DND-41 (cell line): ENCODE measurements around the gene CNOT10.

Source experiments
- CTCF ChIP-seq: IDR thresholded peaks from 2 replicates; pipeline ENCODE4 v1.5.1; 2012; ENCODE audit warnings: borderline replicate concordance, low read length, moderate library complexity, mild to moderate bottlenecking; ENCODE audit not compliant: poor library complexity, severe bottlenecking; ENCODE audit errors: extremely low read depth
- EZH2 ChIP-seq: IDR thresholded peaks from 3 replicates; pipeline ENCODE4 v1.6.1; 2012; ENCODE audit warnings: borderline replicate concordance, low read depth, mild to moderate bottlenecking, moderate library complexity, low read length, inconsistent platforms; ENCODE audit not compliant: severe bottlenecking

DNA sequence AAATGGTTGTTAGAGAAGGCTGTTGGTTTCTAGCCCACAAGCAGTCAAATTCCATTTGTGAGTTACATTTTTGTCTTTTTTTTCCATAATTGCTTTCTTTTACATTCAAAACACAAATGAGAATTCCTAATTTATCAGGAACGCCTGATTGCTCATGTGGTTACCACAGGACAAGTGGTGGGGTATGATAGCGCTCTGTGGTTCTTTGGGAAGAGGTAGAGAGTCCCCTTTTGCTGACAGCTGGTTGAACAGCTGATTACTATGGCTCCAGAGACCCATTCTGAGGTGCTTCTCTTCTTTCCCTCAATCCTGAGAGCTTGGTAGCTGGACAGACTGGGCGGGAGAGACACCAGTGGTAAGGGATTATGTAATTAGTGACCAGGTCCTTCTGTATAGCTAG is 24.4 kb downstream of the CNOT10 start:
- TF ChIP-seq CTCF (no peak), EZH2 (no peak)
